RKO (cell line): Measurements from ENCODE around the gene POLR1C.
"Not testable (repeated sequence)": the region's sequence is repeated elsewhere in the genome, so short reads cannot be mapped to it uniquely, and the experiment has no call there.

Experiments
- DNase-seq: peaks from one replicate; pipeline ENCODE4 v3.0.0-alpha.2; 2016; ENCODE audit warnings: low spot score

The POLR1C gene

DNA sequence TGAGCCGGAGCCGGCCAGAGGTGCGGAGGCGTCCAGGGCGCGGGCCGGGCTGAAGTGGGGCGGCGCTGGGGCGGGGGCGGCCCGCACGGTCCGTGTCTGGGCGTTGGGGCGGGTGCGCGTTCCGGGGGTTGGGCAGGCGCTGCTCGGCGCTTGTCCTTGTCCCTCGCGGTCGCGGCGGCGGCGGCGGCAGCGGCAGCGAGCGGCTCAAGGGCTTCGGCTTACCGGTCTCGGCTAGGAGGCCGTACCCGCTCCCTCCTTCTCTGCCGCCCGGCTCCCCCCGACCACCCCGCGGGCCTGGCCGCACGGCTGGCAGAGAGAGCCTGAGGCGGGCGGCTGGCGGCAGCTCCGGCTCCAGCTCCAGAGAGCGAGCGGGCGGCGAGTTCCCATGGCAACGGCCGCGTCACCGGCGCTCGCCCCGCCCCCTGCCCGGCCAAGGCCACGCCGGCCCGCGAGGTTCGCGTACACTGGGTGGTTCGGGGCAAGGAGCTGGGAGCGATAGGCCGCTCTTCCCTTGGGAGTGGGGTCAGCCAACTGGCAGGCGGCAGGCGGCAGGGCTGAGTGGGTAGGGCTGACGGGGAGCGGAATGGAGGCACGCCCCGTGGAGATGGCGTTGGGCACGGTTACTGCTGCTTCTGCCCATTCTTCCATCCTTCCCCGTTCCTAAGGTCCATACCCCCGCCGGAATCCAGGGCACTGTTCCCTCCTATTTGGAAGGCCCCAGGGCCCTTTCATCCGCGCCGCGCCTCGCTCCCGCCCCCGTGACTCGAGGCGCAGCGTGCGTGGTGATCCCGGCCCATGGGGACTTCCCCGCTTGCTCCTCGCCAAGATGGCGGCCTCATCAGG lies 6.7 kb upstream of the POLR1C start, which contains the start of gene LRRC73:
Gene LRRC73, minus strand, starts transcription at position 363 of the 843 bp plus-strand sequence. CDS start 561 bp downstream, outside the sequence.
- peak; percentile 84 for DNase-seq

DNA sequence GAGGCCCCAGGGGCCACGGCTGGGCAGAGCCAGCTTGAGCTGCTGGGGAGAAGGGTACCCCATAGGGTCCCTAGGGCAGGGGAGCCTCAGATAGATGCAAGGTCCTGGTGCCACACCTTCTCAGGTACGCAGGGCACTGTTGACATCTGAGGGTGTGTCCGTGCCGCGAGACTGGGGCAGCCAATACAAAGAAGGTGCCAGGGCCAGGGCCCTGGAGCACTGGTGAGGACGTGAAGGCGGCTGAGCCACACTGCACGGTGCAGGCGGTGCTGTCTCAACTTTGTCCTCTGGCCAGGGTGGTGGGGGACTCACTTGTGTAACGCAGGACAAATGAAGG lies 6.1 kb upstream of the POLR1C start:
- DNase-seq: no peak

DNA sequence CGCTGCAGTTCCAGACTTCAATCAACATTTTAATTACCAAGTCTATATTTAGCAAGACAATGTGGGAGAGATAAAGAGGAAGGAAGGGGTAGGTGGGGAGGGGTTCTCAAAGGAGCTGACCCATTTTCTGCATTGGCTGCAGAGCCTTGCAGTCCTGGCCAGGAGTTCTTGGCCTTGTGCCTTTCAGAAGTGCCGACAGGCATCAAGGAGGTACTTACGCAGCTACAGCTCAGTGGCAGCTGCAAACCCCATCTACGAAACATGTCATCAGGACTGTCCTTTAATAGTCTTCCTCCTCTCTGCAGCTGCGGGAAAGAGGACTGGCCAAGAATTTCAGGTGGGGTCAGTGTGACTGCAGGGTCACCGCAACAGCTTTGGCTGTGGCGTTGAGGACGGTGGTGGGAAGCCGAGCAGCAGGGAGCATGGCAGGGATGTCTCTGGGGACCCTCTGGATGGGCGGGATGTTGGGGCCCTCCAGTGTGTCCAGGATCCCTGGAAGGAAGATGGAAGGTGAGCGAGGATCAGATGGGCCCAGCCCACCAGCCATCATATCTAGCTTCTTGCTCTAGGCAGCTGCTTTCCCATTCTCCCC lies 5.0 kb upstream of the POLR1C start:
- DNase-seq: no peak

DNA sequence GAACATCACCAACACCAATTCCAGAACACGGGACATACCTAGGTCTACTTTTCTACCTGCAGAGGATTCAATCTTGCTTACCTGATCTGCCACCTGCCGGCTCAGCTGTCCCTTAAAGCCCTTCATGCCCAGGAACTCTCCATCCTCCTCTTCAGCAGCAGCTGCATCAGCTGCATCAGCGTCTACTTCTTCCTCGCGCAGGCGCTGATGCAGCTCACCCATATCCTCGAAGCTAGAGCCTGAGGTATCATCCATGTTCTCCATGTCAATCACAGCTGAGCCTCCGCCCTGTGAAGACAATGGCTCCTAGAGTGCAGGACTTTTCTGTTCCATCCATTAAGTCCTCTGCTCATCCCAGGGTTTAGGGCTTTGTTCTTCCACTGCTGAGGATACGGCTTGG lies 1.1 kb upstream of the POLR1C start:
- no peak for DNase-seq

DNA sequence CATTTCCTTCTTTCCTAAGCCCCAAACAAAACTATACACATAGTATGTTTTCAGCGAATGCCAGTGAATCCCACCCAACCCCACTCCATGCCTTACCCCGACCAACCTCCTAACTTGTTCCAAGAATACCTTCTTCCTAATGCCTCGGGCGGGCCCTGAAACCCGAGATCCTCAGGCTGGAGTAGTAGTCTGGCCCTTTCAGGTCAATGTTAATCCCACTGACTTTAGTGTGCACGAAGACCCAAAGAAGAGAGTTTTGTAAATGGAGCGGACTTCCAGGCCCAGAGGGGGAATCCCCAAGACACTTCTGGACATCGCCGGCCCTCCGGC lies 557 bp upstream of the POLR1C start:
- DNase-seq: no peak

DNA sequence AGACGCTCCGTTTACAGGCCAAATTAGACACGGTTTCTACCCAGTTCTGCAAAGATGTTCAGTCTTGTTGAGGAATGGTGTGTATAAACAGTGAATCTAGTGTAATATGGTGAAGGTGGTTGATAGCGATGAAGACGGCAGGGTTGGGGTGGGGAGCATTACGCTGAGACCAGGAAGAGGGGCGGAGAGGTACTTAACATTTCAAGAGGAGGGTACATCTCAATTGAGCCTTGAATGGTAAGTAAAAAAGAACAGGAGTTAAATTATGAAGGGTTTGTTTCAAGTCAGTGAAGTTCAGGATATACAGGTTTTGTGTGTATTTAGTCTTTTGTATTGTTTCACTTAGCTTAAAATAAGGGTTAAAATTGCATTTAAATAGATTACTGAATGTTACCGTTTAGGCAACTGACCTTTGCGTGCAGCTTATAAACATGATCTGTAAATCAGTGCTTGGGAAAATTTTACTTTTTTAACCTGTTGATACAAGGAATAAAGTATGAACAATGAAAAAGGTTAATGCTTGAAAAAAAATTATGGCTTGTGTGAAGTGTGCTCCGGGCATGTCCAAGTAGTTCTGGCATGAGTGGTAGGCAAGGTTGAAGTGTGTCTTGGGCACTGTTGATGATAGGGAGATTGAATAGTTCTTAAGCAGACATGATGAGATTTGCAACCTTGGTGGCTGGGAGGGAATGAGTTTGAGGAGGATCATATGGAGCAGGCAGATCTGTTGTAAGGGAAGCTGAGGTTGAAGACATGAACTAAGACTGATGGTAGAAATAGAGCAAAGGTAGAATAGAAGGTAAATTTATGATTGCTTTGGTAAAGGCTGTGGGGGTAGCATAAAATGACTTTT lies 842 bp downstream of the POLR1C start:
- peak; percentile 46 for DNase-seq

DNA sequence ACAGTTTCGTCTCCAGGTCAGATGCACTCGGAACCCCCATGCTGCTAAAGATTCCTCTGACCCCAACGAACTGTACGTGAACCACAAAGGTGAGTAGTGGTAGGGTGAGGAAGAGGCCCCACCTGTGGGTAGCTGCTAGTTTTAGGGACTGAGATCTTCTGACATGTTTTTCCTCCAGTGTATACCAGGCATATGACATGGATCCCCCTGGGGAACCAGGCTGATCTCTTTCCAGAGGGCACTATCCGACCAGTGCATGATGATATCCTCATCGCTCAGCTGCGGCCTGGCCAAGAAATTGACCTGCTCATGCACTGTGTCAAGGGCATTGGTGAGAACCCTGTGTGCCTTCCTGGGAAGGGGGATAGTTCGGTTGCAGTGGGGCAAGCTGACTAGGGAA lies 3.2 kb downstream of the POLR1C start:
- no peak for DNase-seq

DNA sequence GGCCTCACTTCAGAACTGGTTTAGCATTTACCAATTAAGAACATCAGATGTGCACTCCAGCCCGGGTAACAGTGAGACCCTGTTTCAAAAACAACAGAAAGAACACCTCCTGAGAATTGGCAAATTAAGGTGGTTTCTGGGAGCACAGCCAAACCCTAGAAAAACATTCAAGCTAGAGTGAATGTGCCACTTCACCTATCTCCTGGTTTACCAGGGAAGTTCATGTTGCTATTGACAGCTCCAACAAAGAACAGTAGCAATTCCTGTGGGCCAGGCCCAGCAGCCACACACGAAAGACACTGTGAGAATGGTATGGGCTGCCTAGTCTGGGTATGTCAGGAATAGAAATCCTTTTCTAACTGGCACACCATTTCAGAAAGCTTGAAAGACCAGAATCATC lies 4.9 kb downstream of the POLR1C start:
- DNase-seq: no peak

DNA sequence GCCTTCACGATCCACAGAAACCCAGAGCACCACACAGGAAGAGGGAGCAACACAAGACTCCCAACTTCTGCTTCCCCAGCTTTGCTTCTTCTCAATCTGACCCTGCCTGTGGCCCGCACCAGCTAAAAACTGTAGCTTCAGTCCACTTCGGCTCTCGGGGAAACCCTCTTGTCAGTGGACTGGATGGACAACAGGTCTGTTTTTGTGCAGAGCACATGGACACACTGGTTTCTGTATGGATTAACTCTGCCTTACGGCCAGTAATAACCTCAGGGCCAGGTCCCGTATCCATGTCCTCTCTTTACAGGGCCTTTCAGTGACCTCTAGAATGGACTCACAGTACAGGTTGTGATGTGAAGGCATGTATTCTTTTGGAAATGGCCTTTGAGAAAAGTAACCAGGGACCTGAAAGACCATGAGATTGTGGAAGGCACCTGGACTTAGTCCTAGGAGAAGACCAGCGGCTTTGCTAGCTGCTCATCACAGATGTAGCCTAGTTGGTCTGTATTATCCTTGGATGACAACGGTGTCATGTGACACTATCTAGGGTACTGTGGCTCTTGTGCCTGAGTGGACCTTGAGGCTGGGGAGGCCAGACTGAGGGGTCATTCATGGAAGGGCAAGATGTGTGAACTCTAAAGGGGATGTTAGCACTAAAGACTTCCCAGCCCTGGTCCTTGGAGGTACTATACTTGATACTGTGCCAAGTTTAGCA lies 5.8 kb downstream of the POLR1C start:
- DNase-seq: no peak

DNA sequence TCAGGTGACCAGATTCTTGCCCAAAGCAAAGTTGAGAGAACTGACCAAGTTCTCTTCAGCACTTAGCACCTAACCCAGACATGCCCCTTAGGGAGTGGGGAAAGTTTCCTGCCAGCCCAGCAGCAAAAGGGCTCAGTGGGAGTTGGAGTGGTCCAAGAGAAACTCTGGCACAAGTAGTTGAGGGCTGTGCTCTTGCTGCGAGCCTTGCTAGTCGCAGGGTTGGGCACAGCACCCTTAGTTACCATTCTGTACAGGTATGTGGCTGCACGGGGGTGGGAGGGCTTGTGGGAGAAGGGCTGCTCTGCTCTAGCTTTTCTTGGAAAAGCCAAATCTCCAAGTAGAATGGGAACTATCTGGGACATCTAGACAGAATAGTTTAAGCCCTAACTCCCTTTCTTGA lies 6.4 kb downstream of the POLR1C start:
- DNase-seq: no peak

DNA sequence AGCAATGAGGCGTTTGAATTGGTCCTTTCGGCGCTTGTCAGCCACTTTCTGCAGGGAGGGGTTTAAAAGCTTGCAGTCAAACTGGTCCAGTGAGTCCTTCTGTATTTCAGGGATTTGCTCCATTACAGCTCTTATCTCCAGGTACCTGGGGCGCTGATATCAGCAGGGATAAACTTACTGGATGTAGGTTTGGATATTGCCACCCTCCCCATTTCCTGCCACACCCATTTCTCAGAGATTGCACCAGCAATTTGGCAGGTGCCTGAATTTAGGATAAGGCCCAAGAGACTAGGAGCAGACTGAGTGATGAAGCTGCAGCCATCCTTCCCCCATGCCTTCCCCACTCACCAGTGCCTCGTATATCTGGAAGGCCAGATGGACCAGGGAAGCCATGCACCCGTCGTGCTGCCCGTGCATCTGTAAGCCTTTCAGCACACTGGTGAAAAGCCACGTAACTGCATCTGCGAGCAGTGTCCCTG lies 7.6 kb downstream of the POLR1C start:
- DNase-seq: no peak

DNA sequence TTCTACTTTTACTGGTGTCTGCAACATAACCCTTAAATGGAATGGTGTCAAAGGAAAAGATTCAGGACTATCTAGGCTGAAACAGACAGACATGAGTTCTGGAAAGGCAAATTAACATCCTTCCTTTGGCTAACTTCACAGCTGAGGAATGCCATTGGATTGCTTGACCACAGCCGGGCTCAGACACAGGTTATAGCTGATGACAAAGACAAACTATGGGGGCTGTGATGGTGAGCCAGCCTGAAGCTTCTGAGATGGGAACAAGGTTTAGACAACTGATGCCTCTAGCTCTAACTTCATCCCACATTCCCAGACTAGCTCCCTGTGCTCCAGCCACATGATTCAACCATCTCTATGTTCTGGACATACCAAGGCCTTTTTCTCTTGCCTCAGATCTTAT lies 15.3 kb downstream of the POLR1C start:
- DNase-seq: no peak

DNA sequence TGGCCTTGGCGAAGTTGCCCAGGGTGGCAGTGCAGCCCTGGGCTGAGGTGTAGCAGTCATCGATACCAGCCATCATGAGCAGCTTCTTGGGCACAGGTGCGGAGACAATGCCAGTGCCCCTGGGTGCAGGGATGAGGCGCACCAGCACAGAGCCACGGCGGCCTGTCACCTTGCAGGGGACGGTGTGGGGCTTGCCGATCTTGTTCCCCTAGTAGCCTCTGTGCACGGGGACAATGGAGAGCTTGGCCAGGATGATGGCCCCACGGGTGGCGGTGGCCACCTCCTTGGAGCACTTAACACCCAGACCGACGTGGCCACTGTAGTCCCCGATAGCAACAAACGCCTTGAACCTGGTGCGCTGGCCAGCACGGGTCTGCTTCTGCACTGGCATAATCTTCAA lies 22.1 kb downstream of the POLR1C start:
- DNase-seq: not testable (repeated sequence)

DNA sequence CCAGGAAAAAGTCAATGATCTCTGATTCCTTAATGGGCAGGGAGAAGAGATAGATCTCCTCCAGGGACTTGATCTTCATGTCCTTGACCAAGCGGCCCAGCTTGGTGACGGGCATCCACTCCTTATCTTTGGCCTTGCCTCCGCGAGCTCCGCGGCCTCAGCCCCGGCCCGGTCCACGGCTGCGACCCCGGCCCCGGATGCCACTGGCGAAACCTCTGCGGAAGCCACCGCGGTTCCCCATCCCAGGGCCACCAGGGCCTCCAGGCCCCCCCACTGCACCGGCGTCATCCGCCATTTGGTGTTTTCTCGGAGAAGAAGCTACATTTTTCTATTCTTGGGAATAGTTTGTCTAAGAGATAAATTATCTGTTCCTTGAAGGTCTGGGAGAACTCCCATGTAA lies 22.5 kb downstream of the POLR1C start:
- not testable (repeated sequence) for DNase-seq

DNA sequence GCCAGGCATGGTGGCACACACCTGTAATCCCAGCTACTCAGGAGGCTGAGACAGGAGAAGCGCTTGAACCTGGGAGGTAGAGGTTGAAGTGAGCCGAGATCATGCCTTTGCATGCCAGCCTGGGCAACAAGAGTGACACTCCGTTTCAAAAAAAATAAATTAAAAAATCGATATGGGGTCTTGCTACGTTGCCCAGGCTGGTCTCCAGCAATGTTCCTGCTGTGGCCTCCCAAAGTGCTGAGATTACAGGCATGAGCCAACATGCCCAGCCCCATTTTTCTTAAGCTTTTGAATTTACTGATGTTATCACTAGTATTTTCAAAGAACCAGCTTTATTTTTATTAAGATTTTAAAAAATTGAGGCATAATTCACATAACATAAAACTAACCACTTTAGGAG lies 23.6 kb downstream of the POLR1C start:
- DNase-seq: no peak

DNA sequence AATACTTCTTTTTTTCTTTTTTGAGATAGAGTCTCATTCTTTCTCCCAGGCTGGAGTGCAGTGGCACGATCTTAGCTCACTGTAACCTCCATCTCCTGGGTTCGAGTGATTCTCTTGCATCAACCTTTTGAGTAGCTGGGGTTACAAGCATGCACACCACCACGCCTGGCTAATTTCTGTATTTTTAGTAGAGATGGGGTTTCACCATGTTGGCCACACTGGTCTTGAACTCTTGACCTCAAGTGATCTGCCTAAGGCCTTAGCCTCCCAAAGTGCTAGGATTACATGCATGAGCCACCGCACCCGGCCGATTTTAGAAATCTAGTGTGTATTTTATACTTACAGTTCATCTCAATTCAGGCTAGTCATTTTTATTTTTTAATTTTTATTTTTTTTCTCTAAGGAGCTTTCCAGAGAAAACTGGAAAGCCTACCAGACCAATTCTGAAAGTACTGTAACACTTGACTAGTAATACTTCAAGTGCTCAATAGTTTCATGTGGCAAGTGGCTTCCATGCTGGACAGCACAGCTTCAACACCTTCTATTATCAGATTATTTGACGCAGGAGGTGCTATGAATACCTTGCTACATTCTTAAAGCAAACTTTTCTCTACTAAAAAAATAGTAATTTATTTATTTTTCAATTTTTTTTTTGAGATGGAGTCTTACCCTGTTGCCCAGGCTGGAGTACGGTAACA lies 25.0 kb downstream of the POLR1C start:
- DNase-seq: no peak

DNA sequence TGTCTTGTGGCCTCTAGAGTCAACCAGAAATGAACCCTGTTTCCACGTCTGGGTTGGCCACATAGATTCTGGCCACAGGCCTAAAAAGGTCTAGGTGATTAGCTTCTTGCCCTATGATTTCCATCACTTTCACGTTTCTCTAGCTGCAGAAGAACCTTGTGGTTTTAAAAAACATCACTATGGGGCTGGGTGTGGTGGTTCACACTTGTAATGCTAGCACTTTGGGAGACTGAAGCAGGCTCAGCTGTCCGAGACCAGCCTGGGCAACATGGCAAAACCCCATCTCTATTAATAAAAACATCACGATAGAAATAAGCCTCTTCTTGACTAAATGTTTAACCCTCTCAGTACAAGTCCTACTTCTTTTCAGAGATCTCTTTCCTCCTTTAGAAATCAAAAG lies 27.6 kb downstream of the POLR1C start:
- DNase-seq: no peak

DNA sequence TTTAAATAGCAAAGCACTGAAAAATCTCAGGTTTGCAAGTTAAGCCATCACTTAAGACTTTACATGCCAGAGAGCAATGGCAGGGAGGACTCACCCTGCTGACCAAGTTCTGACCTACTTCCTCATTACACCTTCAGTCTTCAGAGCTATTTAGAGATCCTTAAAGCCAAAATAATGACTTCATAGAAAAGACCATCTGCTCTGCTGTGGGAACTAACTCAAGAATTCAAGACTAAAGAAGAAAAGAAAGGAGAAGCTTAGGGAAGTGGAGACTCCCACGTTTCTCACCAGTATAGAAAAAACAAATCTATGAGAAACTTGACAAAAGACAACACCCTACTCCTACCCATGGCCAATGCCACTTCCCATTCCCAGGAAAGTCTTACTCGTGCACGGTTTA lies 30.3 kb downstream of the POLR1C start:
- DNase-seq: no peak

DNA sequence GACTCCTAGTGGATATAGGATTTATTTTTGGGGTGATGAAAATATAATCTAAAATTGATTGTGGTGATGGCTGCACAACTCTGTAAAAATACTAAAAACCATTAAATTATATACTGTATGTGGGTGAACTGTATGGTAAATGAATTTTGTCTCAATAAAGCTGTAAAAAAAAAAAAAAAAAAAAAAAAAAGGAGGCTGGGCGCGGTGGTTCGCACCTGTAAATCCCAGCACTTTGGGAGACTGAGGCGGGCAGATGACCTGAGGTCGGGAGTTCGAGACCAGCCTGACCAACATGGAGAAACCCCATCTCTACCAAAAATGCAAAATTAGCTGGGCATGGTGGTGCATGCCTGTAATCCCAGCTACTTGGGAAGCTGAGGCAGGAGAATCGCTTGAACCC lies 40.7 kb downstream of the POLR1C start:
- not testable (repeated sequence) for DNase-seq

DNA sequence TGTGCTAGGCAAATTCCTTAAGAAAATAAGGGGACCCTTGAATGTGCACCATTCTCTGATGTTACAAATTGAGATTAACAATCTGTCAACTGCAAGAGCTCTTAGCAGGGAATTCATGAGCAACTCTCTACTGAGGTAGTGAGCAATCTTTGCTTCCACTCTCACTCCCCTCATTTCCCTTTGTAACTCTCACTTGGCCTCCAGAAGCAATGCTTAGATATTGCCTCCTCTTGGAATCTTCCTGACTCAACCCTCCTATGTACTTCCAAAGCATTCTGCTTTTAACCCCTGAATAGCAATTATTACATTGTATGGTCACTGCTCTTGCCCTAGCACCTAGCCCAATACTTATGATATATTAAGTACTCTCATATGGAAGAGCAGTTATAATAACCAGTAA lies 42.4 kb downstream of the POLR1C start:
- no peak for DNase-seq

DNA sequence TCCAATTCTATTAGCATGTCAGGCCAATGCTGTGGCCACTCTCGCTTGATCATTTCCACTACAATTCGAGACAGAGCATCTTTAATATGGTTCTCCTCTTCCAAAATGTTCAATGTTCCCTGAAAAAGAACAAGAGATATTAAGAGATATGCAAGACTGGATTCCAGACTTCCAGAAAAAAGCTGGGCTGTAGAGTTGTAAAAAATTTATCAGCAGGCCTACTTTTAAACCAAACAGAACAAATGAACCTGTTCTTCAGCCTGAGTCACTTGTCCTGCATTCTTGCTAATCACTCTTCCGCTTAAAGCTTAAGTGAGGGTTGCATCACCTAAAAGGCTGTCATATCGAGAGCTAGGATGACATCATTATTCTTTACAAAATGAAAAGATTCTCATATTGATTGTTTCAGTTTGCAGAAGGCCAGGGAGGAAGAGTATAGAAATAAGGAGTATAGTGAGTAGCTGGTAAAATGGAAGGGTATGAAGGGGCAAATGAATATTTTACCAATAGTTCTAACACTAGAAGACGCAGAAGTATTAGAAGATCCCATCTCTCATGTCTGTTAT lies 54.1 kb downstream of the POLR1C start:
- peak; percentile 77 for DNase-seq
